Measurements from ENCODE around the gene CIDEC.

Gene CIDEC

DNA sequence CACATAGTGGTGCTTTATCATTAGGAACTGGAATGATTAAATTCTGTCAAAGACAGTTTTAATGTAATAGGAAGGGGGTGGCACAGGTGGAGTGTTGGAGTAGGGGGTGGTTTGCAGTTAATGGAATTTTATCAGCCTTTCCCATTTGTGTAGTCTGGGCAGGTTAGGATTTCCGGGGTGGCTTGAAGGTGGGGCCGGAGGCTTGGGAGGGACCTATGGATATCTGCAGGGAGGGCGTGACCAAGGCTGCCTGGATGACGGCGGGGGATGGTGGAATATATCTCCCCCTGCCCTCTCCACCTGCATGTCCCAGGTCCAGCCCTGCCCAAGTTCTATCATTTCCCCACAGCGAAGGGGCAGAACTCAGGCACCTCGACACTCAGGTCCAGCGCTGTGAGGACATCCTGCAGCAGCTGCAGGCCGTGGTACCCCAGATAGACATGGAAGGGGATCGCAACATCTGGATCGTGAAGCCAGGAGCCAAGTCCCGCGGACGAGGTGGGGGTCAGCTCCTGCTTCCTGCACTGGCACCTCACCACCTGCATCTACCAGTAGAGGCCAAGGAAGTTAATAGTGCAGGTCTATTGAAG lies 54.5 kb downstream of the CIDEC start:
- Histone ChIP-seq H3K27me3 (ENCODE audit: low read length) (no peaks in the 10 kb centered on the region), H3K4me3 (ENCODE audit: insufficient read depth, low read length, poor library complexity, severe bottlenecking) (no peak overlapping the region), H3K79me2 (ENCODE audit: insufficient read depth, low read length) (no peaks in the 10 kb centered on the region), H2AFZ (ENCODE audit: low read depth, low read length, severe bottlenecking) (no peak overlapping the region), H3K27ac (ENCODE audit: low read depth, low read length) (no peak overlapping the region), H3F3A (ENCODE audit: insufficient read depth) (0 out of 2 replicates have a peak, but pooled peaks cover 3% of the 10 kb centered on the region), H4K20me1 (ENCODE audit: low read depth, low read length) (no peaks in the 10 kb centered on the region), H3K9me3 (ENCODE audit: insufficient read depth, low read length) (no peaks in the 10 kb centered on the region), H3K9me2 (replicated peaks; ENCODE audit: insufficient read depth, low read length) (no peaks in the 10 kb centered on the region), H3K9ac (ENCODE audit: low read length) (no peak overlapping the region), H3K4me2 (ENCODE audit: low read depth, low read length, poor library complexity, severe bottlenecking) (no peak overlapping the region), H3K36me3 (ENCODE audit: low read length) (no peaks in the 10 kb centered on the region)
- TF ChIP-seq EZH2phosphoT487 (conservative IDR thresholded peaks at IDR 0.05; ENCODE audit: low read length): no peak
- TF ChIP-seq, protein P1, sequence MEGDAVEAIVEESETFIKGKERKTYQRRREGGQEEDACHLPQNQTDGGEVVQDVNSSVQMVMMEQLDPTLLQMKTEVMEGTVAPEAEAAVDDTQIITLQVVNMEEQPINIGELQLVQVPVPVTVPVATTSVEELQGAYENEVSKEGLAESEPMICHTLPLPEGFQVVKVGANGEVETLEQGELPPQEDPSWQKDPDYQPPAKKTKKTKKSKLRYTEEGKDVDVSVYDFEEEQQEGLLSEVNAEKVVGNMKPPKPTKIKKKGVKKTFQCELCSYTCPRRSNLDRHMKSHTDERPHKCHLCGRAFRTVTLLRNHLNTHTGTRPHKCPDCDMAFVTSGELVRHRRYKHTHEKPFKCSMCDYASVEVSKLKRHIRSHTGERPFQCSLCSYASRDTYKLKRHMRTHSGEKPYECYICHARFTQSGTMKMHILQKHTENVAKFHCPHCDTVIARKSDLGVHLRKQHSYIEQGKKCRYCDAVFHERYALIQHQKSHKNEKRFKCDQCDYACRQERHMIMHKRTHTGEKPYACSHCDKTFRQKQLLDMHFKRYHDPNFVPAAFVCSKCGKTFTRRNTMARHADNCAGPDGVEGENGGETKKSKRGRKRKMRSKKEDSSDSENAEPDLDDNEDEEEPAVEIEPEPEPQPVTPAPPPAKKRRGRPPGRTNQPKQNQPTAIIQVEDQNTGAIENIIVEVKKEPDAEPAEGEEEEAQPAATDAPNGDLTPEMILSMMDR (IDR thresholded peaks at IDR 0.05; ENCODE audit: insufficient read depth, low read length, poor library complexity, severe bottlenecking): no peak

DNA sequence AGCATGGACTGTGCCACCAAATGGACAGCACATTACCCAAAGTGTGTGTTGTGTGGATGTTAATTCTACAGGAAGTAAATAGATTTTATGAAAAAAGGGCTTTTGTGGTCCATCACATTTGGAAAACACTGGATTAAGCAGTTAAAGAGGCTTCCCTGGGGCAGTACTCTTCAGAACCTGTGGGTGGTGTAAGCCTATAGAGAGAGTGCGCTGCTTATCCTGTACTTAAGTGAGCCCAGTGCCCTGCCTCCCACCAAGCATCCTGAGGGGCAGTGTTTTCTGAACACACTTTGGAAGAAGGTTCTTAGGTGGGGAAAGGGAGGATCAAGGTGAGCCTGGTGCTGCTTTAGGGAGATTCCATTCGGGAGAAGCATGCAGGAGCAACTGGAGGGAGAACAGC lies 59.1 kb downstream of the CIDEC start:
- no peak overlapping the region for H3K9ac ChIP-seq (ENCODE audit: low read length)
- TF ChIP-seq EZH2phosphoT487 (conservative IDR thresholded peaks at IDR 0.05; ENCODE audit: low read length): no peak
- TF ChIP-seq, protein P1 (IDR thresholded peaks at IDR 0.05; ENCODE audit: insufficient read depth, low read length, poor library complexity, severe bottlenecking): no peak
- H3K79me2 ChIP-seq (ENCODE audit: insufficient read depth, low read length): no peaks in the 10 kb centered on the region

GRCh38 chr3:9820543-9820942 lies 59.5 kb downstream of the CIDEC start:
- Histone ChIP-seq H3K79me2 (ENCODE audit: insufficient read depth, low read length) (no peaks in the 10 kb centered on the region), H3F3A (ENCODE audit: insufficient read depth) (no peaks in the 10 kb centered on the region), H2AFZ (ENCODE audit: low read depth, low read length, severe bottlenecking) (no peak overlapping the region), H3K27me3 (ENCODE audit: low read length) (no peaks in the 10 kb centered on the region), H3K9me3 (ENCODE audit: insufficient read depth, low read length) (no peaks in the 10 kb centered on the region), H3K27ac (ENCODE audit: low read depth, low read length) (no peak overlapping the region), H3K9me2 (replicated peaks; ENCODE audit: insufficient read depth, low read length) (no peaks in the 10 kb centered on the region), H3K36me3 (ENCODE audit: low read length) (no peaks in the 10 kb centered on the region), H4K20me1 (ENCODE audit: low read depth, low read length) (no peaks in the 10 kb centered on the region), H3K4me3 (ENCODE audit: insufficient read depth, low read length, poor library complexity, severe bottlenecking) (no peak overlapping the region), H3K9ac (ENCODE audit: low read length) (no peak overlapping the region), H3K4me2 (ENCODE audit: low read depth, low read length, poor library complexity, severe bottlenecking) (no peak overlapping the region)
- no peak for TF ChIP-seq EZH2phosphoT487 (conservative IDR thresholded peaks at IDR 0.05; ENCODE audit: low read length)
- TF ChIP-seq, protein P1 (IDR thresholded peaks at IDR 0.05; ENCODE audit: insufficient read depth, low read length, poor library complexity, severe bottlenecking): no peak

More for the DNA sequence above, 59.1 kb downstream of the CIDEC start:
- Histone ChIP-seq H3K27me3 (ENCODE audit: low read length) (no peaks in the 10 kb centered on the region), H4K20me1 (ENCODE audit: low read depth, low read length) (no peaks in the 10 kb centered on the region), H3F3A (ENCODE audit: insufficient read depth) (no peaks in the 10 kb centered on the region), H3K9me3 (ENCODE audit: insufficient read depth, low read length) (no peaks in the 10 kb centered on the region), H3K4me2 (ENCODE audit: low read depth, low read length, poor library complexity, severe bottlenecking) (no peak overlapping the region), H3K27ac (ENCODE audit: low read depth, low read length) (no peak overlapping the region), H3K9me2 (replicated peaks; ENCODE audit: insufficient read depth, low read length) (no peaks in the 10 kb centered on the region), H3K4me3 (ENCODE audit: insufficient read depth, low read length, poor library complexity, severe bottlenecking) (no peak overlapping the region), H2AFZ (ENCODE audit: low read depth, low read length, severe bottlenecking) (no peak overlapping the region), H3K36me3 (ENCODE audit: low read length) (no peaks in the 10 kb centered on the region)
